ENCODE measurements around the gene CHP2. TPM values are rescaled to one million over a fixed set of nuclear protein-coding genes. Genes with fewer than 3 reads are reported as not detected.
A peak's percentile ranks its signal among the peaks of the same experiment; 100 is the strongest.
"Not testable (repeated sequence)": the region's sequence is repeated elsewhere in the genome, so short reads cannot be mapped to it uniquely, and the experiment has no call there.

Gene CHP2
- total RNA-seq, 1 donor from 2014 or later, result 2.5 TPM

DNA sequence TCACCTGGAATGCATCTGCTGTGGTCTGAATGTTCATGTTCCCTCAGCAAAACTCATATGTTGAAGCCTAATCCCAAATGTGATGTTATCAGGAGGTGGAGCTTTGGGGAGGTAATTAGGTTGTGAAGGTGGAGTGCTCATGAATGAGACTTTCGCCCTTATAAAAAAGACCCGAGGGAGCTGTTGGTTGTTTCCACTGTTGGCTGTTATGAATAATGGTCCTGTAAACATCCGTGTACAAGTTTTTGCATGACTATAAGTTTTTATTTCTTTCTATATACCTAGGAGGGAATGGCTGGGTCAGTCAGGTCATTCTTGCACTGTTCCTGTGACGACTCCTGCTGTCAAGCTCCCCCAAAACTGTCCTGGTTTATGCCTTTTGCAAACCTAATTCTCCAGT lies 9.6 kb upstream of the CHP2 start:
- Histone ChIP-seq H3K27ac (no peak overlapping the region), H3K4me3 (no peak overlapping the region), H3K27me3 (no peaks in the 10 kb centered on the region), H3K4me1 (no peaks in the 10 kb centered on the region), H3K36me3 (no peaks in the 10 kb centered on the region), H3K9me3 (no peaks in the 10 kb centered on the region)
- TF ChIP-seq POLR2AphosphoS5 (IDR thresholded peaks at IDR 0.05; ENCODE audit: insufficient read depth in 1 of 2, low read depth in 1 of 2), result no peak
- no peak for TF ChIP-seq POLR2A (IDR thresholded peaks at IDR 0.05)
- TF ChIP-seq, protein P1, sequence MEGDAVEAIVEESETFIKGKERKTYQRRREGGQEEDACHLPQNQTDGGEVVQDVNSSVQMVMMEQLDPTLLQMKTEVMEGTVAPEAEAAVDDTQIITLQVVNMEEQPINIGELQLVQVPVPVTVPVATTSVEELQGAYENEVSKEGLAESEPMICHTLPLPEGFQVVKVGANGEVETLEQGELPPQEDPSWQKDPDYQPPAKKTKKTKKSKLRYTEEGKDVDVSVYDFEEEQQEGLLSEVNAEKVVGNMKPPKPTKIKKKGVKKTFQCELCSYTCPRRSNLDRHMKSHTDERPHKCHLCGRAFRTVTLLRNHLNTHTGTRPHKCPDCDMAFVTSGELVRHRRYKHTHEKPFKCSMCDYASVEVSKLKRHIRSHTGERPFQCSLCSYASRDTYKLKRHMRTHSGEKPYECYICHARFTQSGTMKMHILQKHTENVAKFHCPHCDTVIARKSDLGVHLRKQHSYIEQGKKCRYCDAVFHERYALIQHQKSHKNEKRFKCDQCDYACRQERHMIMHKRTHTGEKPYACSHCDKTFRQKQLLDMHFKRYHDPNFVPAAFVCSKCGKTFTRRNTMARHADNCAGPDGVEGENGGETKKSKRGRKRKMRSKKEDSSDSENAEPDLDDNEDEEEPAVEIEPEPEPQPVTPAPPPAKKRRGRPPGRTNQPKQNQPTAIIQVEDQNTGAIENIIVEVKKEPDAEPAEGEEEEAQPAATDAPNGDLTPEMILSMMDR (IDR thresholded peaks at IDR 0.05), result no peak
- intact Hi-C loops (cut with DNase I), result no loop called here
- no peak for DNase-seq (ENCODE audit: extremely low spot score in 2 of 2)

DNA sequence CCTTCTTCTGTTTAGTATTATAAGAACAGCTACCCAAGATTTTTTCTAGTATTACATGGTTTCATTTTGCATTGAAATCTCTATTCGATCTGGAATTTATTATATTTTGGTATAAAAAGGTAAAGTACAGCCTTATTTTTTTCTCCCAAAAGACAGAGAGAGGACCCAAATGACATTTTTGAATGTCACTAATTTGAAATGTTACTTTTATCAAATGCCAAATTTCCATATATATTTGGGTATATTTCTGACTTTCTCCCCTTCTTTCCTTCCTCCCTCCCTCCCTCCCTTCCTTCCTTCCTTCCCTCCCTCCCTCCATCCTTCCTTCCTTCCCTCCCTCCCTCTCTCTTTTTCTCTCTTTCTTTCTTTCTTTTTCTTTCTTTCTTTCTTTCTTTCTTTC lies 6.2 kb upstream of the CHP2 start:
- intact Hi-C loops (cut with DNase I), result no loop called here
- H3K36me3 ChIP-seq, result no peaks in the 10 kb centered on the region
- no peak overlapping the region for H3K4me3 ChIP-seq
- no peaks in the 10 kb centered on the region for H3K4me1 ChIP-seq
- DNase-seq (ENCODE audit: extremely low spot score in 2 of 2), result no peak
- H3K27me3 ChIP-seq, result no peaks in the 10 kb centered on the region
- no peaks in the 10 kb centered on the region for H3K9me3 ChIP-seq
- no peak for TF ChIP-seq POLR2AphosphoS5 (IDR thresholded peaks at IDR 0.05; ENCODE audit: insufficient read depth in 1 of 2, low read depth in 1 of 2)
- no peak for TF ChIP-seq POLR2A (IDR thresholded peaks at IDR 0.05)
- no peak overlapping the region for H3K27ac ChIP-seq

DNA sequence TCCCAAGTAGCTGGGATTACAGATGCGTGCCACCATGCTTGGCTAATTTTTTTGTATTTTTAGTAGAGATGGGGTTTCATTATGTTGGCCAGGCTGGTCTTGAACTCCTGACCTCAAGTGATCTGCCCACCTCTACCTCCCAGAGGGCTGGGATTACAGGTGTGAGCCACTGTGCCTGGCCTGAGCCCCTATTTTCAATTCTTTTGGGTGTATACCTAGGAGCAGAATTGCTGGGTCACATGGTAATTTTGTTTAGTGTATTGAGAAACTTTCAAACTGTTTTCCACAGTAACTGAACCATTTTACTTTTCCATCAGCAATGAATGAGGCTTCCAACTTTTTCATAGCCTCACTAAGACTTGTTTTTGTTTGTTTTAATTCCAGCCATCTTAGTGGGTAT lies 3.8 kb upstream of the CHP2 start:
- H3K27ac ChIP-seq; intact Hi-C loops (cut with DNase I); DNase-seq (ENCODE audit: extremely low spot score in 2 of 2); H3K36me3 ChIP-seq; H3K9me3 ChIP-seq; H3K27me3 ChIP-seq; H3K4me3 ChIP-seq: not testable (repeated sequence)
- H3K4me1 ChIP-seq, result peaks cover 12% of the 10 kb centered on the region

DNA sequence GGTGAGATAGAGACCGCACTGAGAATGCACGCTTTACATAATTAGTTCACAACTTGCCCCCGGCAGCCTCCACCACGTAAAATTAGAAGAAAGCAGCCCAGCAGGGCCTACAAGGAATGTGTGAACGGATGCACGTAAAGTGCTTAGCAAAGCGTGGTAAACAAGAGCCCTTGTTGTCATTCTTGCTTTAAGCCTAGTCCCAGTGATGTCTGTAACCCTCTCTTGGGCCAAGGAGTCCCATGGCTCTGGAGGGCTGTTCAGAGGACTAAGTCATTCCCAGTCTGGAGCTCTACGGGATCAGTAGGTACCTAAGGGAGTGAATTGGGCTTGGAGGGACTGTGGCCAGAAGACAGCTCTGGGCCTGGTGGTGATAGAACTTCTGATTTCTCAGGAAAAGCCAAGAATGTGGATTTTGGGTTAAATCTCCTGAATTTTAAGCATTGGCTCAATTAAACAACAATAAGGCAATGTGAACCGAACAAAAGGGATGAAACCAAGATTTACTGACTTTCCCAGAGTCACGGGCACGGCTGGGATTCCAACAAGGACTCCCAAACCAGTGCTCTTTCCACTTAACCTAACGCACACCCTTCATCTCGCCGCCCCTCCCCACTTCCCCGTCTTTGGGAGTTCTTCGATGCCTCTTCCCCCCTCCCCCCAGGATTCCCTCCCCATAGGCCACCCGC lies 775 bp upstream of the CHP2 start:
- H3K4me1 ChIP-seq, result peaks cover 12% of the 10 kb centered on the region
- peak overlapping the region; percentile 26 to 46 for H3K4me3 ChIP-seq

DNA sequence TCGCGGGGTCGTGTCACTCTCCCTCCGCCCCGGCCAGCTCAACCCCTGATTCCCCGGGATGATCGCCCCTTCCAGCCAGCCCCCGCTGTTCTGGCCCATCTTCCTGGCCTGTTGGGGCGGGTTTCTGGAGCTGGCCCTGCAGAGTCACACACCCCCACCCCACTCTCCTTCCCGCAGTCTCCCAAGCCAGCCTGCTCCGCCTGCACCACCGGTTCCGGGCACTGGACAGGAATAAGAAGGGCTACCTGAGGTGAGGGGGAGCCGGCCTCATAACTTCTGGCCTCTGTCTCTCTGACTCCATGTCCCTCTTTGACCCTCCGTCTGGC lies 621 bp downstream of the CHP2 start:
- H3K27ac ChIP-seq, result no peak overlapping the region
- no peaks in the 10 kb centered on the region for H3K9me3 ChIP-seq
- H3K27me3 ChIP-seq, result no peaks in the 10 kb centered on the region
- H3K4me3 ChIP-seq, result peak overlapping the region in 1 of 2 donors; percentile 26
- H3K36me3 ChIP-seq, result no peaks in the 10 kb centered on the region
- no peak for DNase-seq (ENCODE audit: extremely low spot score in 2 of 2)
- TF ChIP-seq POLR2A (IDR thresholded peaks at IDR 0.05) (no peak), POLR2AphosphoS5 (IDR thresholded peaks at IDR 0.05; ENCODE audit: insufficient read depth in 1 of 2, low read depth in 1 of 2) (no peak)
- TF ChIP-seq, protein P1 (IDR thresholded peaks at IDR 0.05), result no peak
- H3K4me1 ChIP-seq, result peaks cover 12% of the 10 kb centered on the region
- intact Hi-C loops (cut with DNase I), result no loop called here

More for the DNA sequence above, 775 bp upstream of the CHP2 start:
- Histone ChIP-seq H3K27me3 (no peaks in the 10 kb centered on the region), H3K27ac (no peak overlapping the region), H3K9me3 (no peaks in the 10 kb centered on the region), H3K36me3 (no peaks in the 10 kb centered on the region)
- intact Hi-C loops (cut with DNase I), result no loop called here
- no peak for DNase-seq (ENCODE audit: extremely low spot score in 2 of 2)
- TF ChIP-seq POLR2AphosphoS5 (IDR thresholded peaks at IDR 0.05; ENCODE audit: insufficient read depth in 1 of 2, low read depth in 1 of 2), result no peak
- TF ChIP-seq, protein P1 (IDR thresholded peaks at IDR 0.05), result no peak
- TF ChIP-seq POLR2A (IDR thresholded peaks at IDR 0.05), result no peak

DNA sequence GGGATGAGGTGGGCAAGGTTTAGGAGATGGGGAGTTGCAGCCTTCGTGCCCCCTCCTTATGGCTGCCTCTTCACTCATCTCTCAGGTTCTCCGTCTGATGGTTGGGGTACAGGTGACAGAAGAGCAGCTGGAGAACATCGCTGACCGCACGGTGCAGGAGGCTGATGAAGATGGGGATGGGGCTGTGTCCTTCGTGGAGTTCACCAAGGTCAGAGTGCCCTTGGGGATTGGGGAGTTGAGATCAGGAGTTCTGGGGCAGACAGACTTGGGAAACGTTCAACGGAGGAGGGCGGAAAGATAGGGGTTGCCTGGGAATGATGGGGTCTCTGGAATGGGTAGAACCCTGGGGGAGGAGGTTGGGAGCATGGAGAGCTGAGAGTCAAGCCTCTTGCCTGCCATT lies 2.3 kb downstream of the CHP2 start:
- intact Hi-C loops (cut with DNase I), result no loop called here
- DNase-seq (ENCODE audit: extremely low spot score in 2 of 2), result no peak
- TF ChIP-seq POLR2A (IDR thresholded peaks at IDR 0.05) (no peak), POLR2AphosphoS5 (IDR thresholded peaks at IDR 0.05; ENCODE audit: insufficient read depth in 1 of 2, low read depth in 1 of 2) (no peak)
- TF ChIP-seq, protein P1 (IDR thresholded peaks at IDR 0.05), result no peak
- Histone ChIP-seq H3K4me3 (no peak overlapping the region), H3K27me3 (no peaks in the 10 kb centered on the region), H3K4me1 (peaks cover 12% of the 10 kb centered on the region), H3K36me3 (no peaks in the 10 kb centered on the region), H3K9me3 (no peaks in the 10 kb centered on the region), H3K27ac (no peak overlapping the region)
